Adrenal gland (tissue), 12 donors: ENCODE results near the gene PTCH1. TPM values are rescaled to one million over a fixed set of nuclear protein-coding genes. Genes with fewer than 3 reads are reported as not detected.

ENCODE experiments used
- DNase-seq, 7 donors: peaks; one replicate each; pipeline ENCODE4 v3.0.0-alpha.2; 2019 to 2020
- H3K27ac ChIP-seq, 5 donors: fragments of 200-600 bp; sonication (generic) in 4 of 5; 1 replicate in 3 of 5; 2 replicates in 2 of 5; pipeline versions ENCODE4 v1.5.1 to v1.8.0; 2016 to 2020; ENCODE audit warnings: mild to moderate bottlenecking in 1 of 5
- H3K27me3 ChIP-seq: fragments of 200-600 bp; 2 replicates; pipeline ENCODE4 v1.8.0; 2021
- H3K36me3 ChIP-seq, 2 donors: fragments of 200-600 bp; replicated peaks in 1 of 2; 1 replicate in 1 of 2; 2 replicates in 1 of 2; pipeline versions ENCODE4 v1.5.1 to v1.8.0; 2018 to 2022
- H3K4me1 ChIP-seq, 2 donors: fragments of 200-600 bp; replicated peaks in 1 of 2; 1 replicate in 1 of 2; 2 replicates in 1 of 2; pipeline versions ENCODE4 v1.5.1 to v1.8.0; 2018 to 2021
- H3K4me3 ChIP-seq, 4 donors: fragments of 200-600 bp; sonication (generic) in 3 of 4; one replicate each; pipeline ENCODE4 v1.5.1; 2016 to 2018
- H3K9me3 ChIP-seq, 3 donors: fragments of 200-600 bp; sonication (generic) in 1 of 3; replicated peaks in 1 of 3; 1 replicate in 2 of 3; 2 replicates in 1 of 3; pipeline versions ENCODE4 v1.5.1 to v1.8.0; 2016 to 2021
- CTCF ChIP-seq, 6 experiments: fragments of 450-650 bp in 4 of 6; fragments of 200-600 bp in 2 of 6; sonication (generic) in 1 of 6; IDR thresholded peaks; 1 replicate in 5 of 6; 2 replicates in 1 of 6; pipeline versions ENCODE4 v1.5.1 to v1.8.0; 2016 to 2021; ENCODE audit warnings: antibody characterized with exemption in 6 of 6, mild to moderate bottlenecking in 2 of 6, moderate library complexity in 1 of 6
- POLR2A ChIP-seq, 2 donors: fragments of 450-650 bp; IDR thresholded peaks; one replicate each; pipeline ENCODE4 v1.6.1; 2017; ENCODE audit warnings: antibody characterized with exemption in 2 of 2, mild to moderate bottlenecking in 2 of 2, moderate library complexity in 1 of 2
- WGBS, 4 donors: extraction: QIAGEN DNeasy Blood & Tissue Kit in 2 of 4; methylation state at CpG; one replicate each; pipeline versions ENCODE4 v1.1.5 to v1.1.7; 2013 to 2017; 5-methylcytosine and 5-hydroxymethylcytosine counted together
- intact Hi-C, 2 donors: fragments of 100-400 bp; cut with DNase I; formaldehyde crosslinking; loops; one replicate each; pipeline versions ENCODE4 v1.14.1 to v1.15.0; 2022 to 2023
- polyA plus RNA-seq, 3 donors: library from polyadenylated mRNA; stranded (reverse); fragments of 200-250 nt in 2 of 3; fragments of 350-450 nt in 1 of 3; fragmentation: Illumina TruSeq in 1 of 3; extraction: RNeasy Lipid Tissue Mini Kit (QIAGEN cat#74804) in 1 of 3; gene quantifications; one replicate each; pipeline ENCODE4 v1.2.3, GENCODE V29; 2013 to 2014
- total RNA-seq, 9 donors: library from RNA; depleted of rRNA in 4 of 9; stranded (reverse); fragments of >200 nt in 4 of 9; fragments of 120-200 nt in 1 of 9; fragmentation: NEBNext Ultra II Directional in 1 of 9; extraction: Animal tissue kit (Norgen Biotek cat#: 25700) in 1 of 9; gene quantifications; one replicate each; pipeline versions ENCODE4 v1.1.0 to v1.2.4, GENCODE V29; 2013 to 2023
- donor health status: healthy with polysubstance abuse.
- donor health status: Bipolar disorder and iron deficiency.
- donor health status: DM: yes; HTN: yes; CAD: no.
- donor health status: DM: no; HTN: no; CAD: no.
- donor health status: DM: no; HTN: no; CAD: no.
- donor health status: DM: yes; HTN: yes; CAD: no.

PTCH1 gene
- total and polyA plus RNA-seq, 12 donors, result 2.5 to 29.8 (median 9.7) TPM

GRCh38 chr9:95503369-95503768 lies 13.4 kb downstream of the PTCH1 start:
- intact Hi-C loops, result loop anchor here in 1 of 2 donors (10.0 kb wide), 1 partner anchor 189 kb away; the partner anchor contains the start of gene FANCC

GRCh38 chr9:95502248-95502647 lies 14.5 kb downstream of the PTCH1 start:
- 78 to 90% (median 83%) methylated on average over 3 of the region's 3 CpGs for WGBS, 4 donors
- no peak overlapping the region for H3K4me3 ChIP-seq
- H3K27me3 ChIP-seq, result no peaks in the 10 kb centered on the region
- no peaks in the 10 kb centered on the region for H3K9me3 ChIP-seq
- intact Hi-C loops, result loop anchor here in 1 of 2 donors (10.0 kb wide), 1 partner anchor 187 kb away; the partner anchor contains the start of gene FANCC
- no peak for DNase-seq
- no peaks in the 10 kb centered on the region for H3K36me3 ChIP-seq
- TF ChIP-seq CTCF (IDR thresholded peaks at IDR 0.05), result no peak
- no peak for TF ChIP-seq POLR2A (IDR thresholded peaks at IDR 0.05)
- no peak overlapping the region for H3K27ac ChIP-seq
- H3K4me1 ChIP-seq, result peaks cover 0 to 5% of the 10 kb centered on the region in 2 donors

More at GRCh38 chr9:95503369-95503768, 13.4 kb downstream of the PTCH1 start:
- H3K36me3 ChIP-seq, result no peaks in the 10 kb centered on the region
- TF ChIP-seq POLR2A (IDR thresholded peaks at IDR 0.05) (no peak), CTCF (IDR thresholded peaks at IDR 0.05) (no peak)
- no peak overlapping the region for H3K4me3 ChIP-seq
- no peaks in the 10 kb centered on the region for H3K27me3 ChIP-seq
- H3K27ac ChIP-seq, result no peak overlapping the region
- peaks cover 0 to 5% of the 10 kb centered on the region in 2 donors for H3K4me1 ChIP-seq
- 85 to 92% (median 89%) methylated on average over 6 of the region's 6 CpGs for WGBS, 4 donors
- no peak for DNase-seq
- no peaks in the 10 kb centered on the region for H3K9me3 ChIP-seq

GRCh38 chr9:95499847-95500246 lies 16.9 kb downstream of the PTCH1 start:
- no peak for DNase-seq
- H3K27me3 ChIP-seq, result no peaks in the 10 kb centered on the region
- no peak overlapping the region for H3K4me3 ChIP-seq
- H3K36me3 ChIP-seq, result no peaks in the 10 kb centered on the region
- intact Hi-C loops, result loop anchor here in 1 of 2 donors (10.0 kb wide), 1 partner anchor 185 kb away; the partner anchor contains the start of gene FANCC
- TF ChIP-seq POLR2A (IDR thresholded peaks at IDR 0.05), result no peak
- no peak for TF ChIP-seq CTCF (IDR thresholded peaks at IDR 0.05)
- peak overlapping the region in 1 of 5 donors; percentile 36 for H3K27ac ChIP-seq
- no peaks in the 10 kb centered on the region for H3K4me1 ChIP-seq
- H3K9me3 ChIP-seq, result no peaks in the 10 kb centered on the region
- 74 to 86% (median 76%) methylated on average over 8 to 9 of the region's 9 CpGs for WGBS, 4 donors

- TF ChIP-seq POLR2A (IDR thresholded peaks at IDR 0.05) (no peak), CTCF (IDR thresholded peaks at IDR 0.05) (no peak)
- Histone ChIP-seq H3K4me1 (no peaks in the 10 kb centered on the region), H3K9me3 (no peaks in the 10 kb centered on the region), H3K27me3 (no peaks in the 10 kb centered on the region), H3K4me3 (no peak overlapping the region), H3K36me3 (no peaks in the 10 kb centered on the region), H3K27ac (peak overlapping the region in 2 of 5 donors; percentile 17 to 53)
- intact Hi-C loops, result no loop called here
- DNase-seq, result no peak
- WGBS, 4 donors, result 84 to 88% (median 87%) methylated on average over 6 of the region's 6 CpGs
Measured at GRCh38 chr9:95499046-95499676, 17.6 kb downstream of the PTCH1 start.
